ENCODE results near the gene SLC37A4. TPM values are rescaled to one million over a fixed set of nuclear protein-coding genes. Genes with fewer than 3 reads are reported as not detected.
"Not testable (repeated sequence)": the region's sequence is repeated elsewhere in the genome, so short reads cannot be mapped to it uniquely, and the experiment has no call there.

The SLC37A4 gene
- total RNA-seq, 1 donor from 2014 or later, result 9.5 TPM

GRCh38 chr11:119016216-119017009 is 14.3 kb downstream of the SLC37A4 start:
- DNase-seq, result no peak

GRCh38 chr11:119015054-119015611 is 15.5 kb downstream of the SLC37A4 start:
- no peak for DNase-seq

DNA sequence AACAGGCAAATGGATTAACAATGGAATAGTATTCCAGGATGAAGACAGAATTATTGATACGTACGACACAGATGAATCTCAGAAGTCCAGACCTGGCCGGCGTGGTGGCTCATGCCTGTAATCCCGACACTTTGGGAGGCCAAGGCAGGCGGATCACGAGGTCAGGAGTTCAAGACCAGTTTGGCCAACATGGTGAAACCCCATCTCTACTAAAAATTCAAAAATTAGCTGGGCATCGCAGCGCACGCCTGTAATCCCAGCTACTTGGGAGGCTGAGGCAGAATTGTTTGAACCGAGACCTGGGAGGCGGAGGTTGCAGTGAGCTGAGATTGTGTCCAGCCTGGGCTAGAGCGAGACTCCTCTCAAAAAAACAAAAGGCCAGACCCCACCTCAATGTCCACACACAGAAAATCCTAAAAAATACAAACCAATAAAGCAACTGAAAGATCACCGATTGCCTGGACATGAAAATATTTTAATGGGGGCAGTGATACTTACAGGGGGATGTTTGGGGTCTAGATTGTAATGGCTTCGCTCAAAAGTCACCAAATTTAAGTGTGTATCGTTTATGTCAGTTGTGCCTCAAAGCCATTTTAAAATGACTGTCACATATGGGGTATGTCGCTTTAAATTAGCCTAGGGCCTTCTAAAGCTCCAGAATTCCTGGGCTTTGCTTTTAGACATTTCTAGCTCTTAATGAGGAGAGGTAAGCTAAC is 16.3 kb downstream of the SLC37A4 start:
- no peak for DNase-seq

- no peak for DNase-seq
These were observed 18.0 kb downstream of the SLC37A4 start for GRCh38 chr11:119012629-119013170.

DNA sequence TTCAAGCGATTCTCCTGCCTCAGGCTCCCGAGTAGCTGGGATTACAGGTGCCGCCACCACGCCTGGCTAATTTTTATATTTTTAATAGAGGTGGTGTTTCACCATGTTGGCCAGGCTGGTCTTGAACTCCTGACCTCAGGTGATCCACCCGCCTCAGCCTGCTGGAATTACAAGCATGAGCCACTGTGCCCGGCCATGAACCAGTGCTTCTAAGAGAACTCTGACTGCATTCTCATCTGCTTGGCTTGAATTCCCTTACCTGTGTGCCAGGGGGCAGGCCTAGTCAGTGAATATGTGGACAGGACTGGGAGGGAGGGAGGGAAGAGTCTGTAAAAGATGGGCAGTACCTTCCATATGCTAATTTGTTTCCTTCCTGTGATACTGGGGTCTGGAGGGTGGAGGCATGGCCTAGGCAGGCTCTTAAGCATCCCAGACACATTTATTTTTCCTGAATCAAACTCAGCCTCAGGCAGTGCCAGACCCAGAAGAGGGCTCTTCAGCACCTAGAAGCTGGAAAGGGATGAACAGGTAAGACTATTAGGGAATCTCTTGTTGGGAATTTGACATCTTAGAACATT is 19.1 kb downstream of the SLC37A4 start:
- no peak for DNase-seq

GRCh38 chr11:119006656-119007055 is 24.0 kb downstream of the SLC37A4 start:
- no peak for DNase-seq

- no peak for DNase-seq
These were observed 29.8 kb downstream of the SLC37A4 start for GRCh38 chr11:119000906-119001305.

DNA sequence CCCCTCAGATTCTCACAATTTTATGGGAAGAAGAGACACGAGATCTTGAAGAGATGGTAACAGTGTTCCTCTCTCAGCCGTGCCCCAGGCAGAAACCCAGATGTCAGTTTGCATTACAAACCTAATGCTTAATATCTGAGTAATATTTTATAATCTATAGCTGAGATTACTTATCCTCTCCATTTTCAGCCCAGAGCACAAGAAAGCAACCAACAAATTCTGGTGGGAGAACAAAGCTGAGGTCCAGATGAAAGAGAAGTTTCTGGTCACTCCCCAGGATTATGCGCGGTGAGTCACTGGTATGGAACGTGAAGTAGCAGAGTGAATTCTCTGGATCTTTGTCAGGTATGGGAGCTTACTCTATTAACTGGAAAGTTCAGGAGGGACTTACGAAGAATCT is 31.9 kb downstream of the SLC37A4 start:
- DNase-seq, result no peak

DNA sequence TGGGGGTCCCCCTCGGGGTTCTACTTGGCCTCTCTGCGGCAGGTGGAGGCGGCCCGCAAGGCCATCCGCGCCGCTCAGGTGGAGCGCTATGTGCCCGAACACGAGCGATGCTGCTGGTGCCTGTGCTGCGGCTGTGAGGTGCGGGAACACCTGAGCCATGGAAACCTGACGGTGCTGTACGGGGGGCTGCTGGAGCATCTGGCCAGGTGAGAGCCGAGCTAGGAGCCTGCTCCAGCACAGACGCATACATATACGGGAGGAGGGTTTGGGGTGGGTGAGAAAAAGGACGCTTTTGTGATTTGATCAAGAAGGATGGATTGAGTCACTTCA is 32.3 kb downstream of the SLC37A4 start:
- DNase-seq, result no peak

GRCh38 chr11:118997627-118998387 is 32.9 kb downstream of the SLC37A4 start, which contains the start of gene CENATAC:
Gene CENATAC, plus strand, starts transcription at chr11:118998138. Its CDS starts 60 bp downstream, at chr11:118998198.
- peak; percentile 93 for DNase-seq

DNA sequence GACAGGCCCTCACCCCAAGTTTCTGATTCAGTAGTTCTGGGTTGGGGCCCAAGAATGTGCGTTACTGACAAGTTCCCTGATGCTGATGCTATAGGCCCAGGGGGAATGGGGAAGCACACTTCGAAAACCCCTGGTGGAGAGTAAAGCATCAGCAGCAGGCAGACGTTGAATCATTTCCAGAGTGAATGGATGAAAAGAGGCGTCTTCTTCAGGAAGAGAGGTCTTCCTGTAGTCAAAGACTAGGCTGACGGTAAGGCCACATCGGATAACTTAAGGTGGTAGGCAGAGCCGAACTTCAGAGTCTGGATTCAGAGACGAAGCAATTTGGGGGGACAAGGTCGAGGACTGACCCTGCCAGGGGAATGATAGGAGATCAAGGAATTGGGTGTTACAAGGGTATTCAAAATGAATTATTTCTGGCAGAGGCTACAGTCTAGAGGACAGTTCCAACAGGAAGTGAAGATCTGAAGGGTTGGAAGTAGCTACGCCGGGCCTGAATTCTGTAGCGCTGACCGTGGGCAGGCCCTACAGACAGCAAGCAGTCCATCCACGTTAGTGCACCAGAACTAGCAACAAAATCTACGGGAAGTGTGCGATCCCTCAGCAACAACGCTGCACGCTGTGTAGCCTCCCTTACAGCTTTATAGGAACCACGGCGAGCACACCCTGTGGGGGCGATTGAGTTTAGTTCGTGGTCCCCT is 33.6 kb downstream of the SLC37A4 start:
- DNase-seq, result no peak

DNA sequence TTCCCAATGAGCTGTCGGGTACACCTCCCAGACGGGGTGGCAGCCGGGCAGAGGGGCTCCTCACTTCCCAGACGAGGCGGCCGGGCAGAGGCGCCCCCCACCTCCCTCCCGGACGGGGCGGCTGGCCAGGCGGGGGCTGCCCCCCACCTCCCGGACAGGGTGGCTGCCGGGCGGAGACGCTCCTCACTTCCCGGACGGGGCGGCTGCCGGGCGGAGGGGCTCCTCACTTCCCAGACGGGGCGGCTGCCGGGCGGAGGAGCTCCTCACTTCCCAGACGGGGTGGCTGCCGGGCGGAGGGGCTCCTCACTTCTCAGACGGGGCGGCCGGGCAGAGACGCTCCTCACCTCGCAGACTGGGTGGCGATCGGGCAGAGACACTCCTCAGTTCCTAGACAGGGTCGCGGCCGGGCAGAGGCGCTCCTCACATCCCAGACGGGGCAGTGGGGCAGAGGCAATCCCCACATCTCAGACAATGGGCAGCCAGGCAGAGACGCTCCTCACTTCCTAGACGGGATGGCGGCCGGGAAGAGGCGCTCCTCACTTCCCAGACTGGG is 39.1 kb downstream of the SLC37A4 start:
- DNase-seq, result not testable (repeated sequence)

- no peak for DNase-seq
These were observed 42.4 kb downstream of the SLC37A4 start for GRCh38 chr11:118988280-118988679.

DNA sequence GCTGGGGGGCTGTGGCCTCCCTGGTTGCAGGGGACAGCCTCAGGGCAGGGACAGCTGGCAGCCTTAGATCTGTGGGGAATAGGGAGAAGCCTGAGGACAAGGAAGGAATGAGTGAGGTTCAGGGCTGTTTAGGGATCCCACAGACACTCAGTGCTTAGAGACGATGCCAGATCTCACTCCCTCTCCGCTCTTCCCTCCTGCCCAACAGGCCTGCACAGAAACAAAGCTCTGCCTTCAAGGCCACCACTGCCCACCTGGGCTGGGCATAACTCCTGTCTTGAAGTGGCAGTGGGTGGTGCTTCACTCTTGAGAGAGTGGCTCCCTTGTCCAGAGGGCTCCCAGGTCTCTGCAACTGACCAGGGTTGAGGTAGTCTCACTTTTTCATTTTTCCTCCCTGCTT is 45.9 kb downstream of the SLC37A4 start:
- no peak for DNase-seq

- DNase-seq, result not testable (repeated sequence)
These were observed 46.3 kb downstream of the SLC37A4 start for GRCh38 chr11:118984337-118984736.

- no peak for DNase-seq
These were observed 50.3 kb downstream of the SLC37A4 start for GRCh38 chr11:118980191-118980881.

GRCh38 chr11:118979434-118979833 is 51.2 kb downstream of the SLC37A4 start:
- DNase-seq, result no peak

DNA sequence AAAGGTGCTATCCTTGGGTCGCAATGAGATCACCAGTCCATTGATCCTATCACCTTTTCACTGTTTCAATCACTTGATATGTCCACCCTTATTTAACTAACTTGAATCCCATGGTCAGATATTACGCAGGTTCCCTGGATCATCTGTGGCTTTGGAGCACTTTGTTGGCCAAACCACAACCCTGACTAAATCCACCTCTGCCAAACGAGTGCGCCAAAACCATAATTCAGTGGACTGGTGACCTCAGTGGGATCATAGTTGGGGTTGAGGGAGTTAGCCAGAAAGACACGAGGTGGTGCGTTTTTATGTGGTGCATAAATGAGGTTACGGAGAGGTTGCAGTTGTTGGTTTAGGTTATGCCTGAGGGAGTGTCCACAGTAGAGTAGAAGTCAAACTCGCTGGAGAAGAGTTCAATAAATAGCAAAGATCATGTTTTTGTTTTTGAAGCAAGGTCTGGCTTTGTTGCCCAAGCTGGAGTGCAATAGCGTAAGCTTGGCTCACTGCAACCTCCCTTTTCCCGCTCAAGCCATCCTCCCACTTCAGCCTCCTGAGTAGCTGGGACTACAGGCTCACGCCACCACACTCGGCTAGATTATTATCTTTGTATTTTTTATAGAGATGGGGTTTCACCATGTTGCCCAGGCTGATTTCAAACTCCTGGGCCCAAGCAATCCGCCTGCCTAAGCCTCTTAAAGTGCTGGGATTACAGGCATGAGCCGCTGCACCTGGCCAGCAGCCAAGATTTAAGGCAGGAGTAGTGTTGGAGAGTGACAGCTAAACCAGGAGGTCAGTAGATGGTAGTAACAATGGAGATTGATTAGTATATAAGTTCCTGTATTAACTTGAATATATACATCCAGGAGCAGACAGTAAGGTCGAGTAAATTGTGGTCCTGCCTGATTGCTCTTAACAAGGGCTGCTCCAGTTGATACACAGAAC is 54.6 kb downstream of the SLC37A4 start:
- no peak for DNase-seq

All from occipital lobe (tissue), 2 donors.